Measurements from ENCODE around the gene NSUN2.

Gene NSUN2

GRCh38 chr5:6604341-6604740 lies 28.5 kb downstream of the NSUN2 start:
- DNase-seq (ENCODE audit: low read depth) = no peak

DNA sequence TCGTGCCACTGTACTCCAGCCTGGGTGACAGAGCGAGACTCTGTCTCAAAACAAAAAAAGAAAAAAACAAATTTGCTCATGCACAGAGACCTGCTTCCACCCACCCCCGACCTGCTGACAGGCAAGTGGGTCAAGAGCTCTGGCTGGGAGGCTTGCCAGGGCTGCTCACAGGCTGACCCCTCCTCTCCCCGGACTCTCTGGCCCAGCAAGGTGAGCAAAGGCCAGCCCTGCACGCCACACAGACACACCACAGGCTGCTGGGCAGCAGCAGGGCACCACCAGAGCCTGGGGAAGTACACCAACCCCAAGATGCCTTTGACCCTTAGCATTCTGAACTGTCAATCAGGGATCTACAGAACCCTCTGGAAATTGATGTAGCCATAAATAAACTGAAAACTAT lies 29.2 kb downstream of the NSUN2 start:
- DNase-seq (ENCODE audit: low read depth) = no peak

GRCh38 chr5:6602441-6602840 lies 30.4 kb downstream of the NSUN2 start:
- DNase-seq (ENCODE audit: low read depth) = no peak

- no peak for DNase-seq (ENCODE audit: low read depth)
Observed at GRCh38 chr5:6601816-6602215, 31.0 kb downstream of the NSUN2 start.

GRCh38 chr5:6601271-6601670 lies 31.6 kb downstream of the NSUN2 start:
- DNase-seq (ENCODE audit: low read depth) = no peak

DNA sequence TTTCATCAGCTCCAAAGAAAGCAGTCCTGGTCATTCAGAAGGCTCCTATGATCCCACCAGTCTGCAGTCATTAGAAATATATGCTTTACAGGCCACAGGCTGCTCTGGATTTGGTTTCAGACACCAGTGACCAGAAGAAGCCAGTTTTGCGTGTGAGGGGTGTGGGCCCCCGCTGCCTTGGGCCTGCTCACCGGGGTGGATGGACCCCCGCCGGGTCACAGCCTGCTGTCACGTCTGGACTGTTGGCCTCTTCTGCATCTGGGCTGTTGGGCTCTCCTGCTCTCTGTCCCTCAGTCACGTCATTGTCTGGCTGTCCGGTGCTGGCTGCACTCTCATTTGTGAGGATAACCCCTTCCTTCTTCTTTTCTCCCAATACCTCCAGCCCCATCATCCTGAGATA lies 33.1 kb downstream of the NSUN2 start:
- DNase-seq (ENCODE audit: low read depth) = no peak

DNA sequence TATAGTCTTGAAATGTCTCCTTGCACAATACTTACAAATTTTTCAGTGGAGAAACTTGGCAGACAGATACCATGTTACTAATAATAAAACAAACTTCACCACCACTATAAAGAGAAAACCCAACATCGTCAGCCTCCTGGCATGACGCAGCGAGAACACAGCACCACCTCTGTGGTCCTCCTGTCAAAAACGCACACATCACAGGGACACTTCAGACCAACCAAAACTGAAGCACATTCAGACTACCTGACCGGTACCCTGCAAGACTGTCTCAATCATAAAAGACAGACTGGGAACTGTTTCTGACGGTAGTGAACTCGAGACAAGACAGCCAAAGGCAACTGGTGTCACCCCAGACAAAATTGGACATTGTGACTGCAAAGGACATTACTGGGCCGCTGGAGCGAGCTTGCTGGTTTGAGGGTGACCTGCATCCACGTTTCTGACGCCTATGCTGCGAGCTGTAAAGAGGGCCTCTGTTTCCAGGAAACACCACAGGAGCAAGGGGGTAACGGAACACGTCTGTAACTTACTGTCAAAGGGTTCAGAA lies 34.4 kb downstream of the NSUN2 start:
- DNase-seq (ENCODE audit: low read depth) = no peak

DNA sequence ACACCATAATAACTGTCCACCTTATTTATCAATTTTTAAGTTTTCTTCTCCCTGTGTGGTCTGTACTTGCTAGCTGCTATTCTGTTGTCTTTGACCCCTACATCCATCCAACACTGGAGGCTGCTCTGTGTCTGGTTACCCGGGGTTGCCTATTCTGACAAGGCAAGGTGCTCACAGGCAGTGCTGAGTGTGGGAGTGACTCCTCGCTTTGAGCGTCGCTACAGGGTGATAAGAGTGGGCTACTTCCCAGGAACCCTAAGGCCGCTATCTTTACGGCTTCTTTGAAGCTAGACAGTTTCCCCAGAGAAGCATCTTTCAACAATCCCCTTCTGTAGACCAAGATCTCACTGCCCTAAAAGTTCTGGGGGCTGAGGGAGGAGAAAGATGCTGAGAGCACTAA lies 35.3 kb downstream of the NSUN2 start:
- no peak for DNase-seq (ENCODE audit: low read depth)

DNA sequence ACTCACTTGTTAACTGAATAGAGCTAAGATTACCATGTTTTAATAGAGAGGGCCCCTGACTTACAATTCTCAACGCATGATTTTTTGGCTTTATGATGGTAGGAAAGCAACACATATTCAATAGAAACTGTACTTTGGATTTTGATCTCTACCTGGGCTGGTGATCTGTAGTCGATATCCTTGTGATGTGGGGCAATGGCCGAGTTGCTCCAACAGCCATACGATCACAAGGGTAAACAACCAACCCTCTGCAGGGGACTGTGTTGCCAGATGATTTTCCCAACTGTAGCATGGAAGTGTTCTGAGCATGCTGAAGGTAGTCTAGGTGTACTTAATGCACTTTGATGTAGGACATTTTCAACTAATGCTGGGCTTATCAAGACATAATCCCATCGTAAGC lies 36.5 kb downstream of the NSUN2 start:
- DNase-seq (ENCODE audit: low read depth) = no peak

DNA sequence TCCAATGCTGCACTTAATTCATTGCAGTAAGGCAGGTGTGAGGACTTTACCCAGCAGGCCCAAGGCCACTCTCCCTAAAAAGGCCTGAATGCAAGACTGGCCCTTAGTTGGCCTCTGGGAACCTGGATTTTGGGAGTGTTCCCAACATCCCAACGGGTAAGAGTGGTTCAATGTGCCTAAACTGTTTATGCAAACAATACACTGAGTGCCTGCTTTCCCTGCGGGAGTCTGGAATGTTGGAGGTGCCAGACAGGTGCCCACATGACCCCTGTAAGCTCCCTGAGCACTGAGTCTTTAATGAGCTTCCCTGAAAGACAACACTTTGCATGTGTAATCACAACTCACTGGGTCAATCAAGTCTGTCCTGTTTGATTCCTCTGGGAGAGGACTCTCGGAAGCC lies 37.4 kb downstream of the NSUN2 start:
- DNase-seq (ENCODE audit: low read depth) = no peak

DNA sequence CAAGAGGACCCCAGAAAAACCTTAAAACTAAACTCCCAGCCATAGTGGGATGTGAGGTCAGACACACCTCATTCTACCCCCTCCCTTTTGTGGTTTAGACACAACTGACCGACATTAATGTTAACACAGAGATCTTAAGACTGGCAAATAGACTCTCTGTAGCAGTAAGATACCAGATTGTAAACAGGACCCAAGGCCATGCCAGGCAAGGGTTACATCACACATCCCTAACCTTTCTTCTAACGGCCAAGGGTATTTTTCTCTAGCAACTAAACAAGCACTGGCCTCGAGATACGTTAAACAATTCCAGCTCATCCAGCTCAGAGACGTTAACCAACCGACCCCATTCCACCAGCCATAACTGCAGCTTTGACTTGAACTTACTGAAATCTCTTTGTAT lies 38.8 kb downstream of the NSUN2 start:
- no peak for DNase-seq (ENCODE audit: low read depth)

DNA sequence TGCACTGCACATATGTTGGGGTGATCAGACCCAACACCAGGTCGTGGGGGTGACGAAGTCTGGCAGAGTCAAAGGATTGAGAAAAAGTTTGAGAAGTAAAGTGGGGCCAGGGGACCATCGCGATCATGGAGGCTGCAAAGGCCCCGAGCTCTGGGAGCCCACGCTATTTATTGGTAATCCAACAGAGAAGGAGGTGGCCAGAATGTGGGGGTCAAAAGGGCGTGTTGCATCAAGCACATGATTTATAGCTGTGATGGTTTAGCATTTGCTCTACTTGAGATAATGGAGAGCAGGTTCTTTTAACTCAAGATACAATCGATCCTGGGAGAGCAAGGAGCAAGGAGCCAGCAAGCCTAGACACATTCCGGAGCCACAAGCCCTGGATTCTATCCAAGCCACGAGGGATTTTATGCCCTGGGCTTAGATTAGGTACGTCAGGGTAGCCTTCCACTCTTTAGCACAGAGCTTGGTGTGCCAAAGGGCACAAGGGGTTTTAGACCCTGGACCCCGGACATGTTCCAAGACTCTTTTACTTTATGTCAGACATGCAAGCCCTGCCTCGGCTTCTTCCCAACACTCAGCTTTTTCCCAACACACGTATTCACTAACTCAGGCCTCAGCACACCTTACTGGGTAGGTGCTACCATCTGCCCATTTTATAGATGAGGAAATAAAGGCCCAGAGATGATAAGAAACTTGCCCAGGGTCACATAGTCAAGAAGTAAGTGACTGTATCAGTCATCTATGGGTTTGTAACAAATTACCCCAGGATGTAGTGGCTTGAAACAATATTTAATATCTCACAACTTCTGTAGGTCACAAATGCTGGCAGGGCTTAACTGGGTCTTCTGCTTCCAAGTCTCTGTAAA lies 39.5 kb downstream of the NSUN2 start:
- DNase-seq (ENCODE audit: low read depth) = no peak

- DNase-seq (ENCODE audit: low read depth) = no peak
Observed at GRCh38 chr5:6592601-6593000, 40.2 kb downstream of the NSUN2 start.

GRCh38 chr5:6591671-6592288 lies 41.1 kb downstream of the NSUN2 start:
- DNase-seq (ENCODE audit: low read depth) = no peak

GRCh38 chr5:6590581-6590980 lies 42.3 kb downstream of the NSUN2 start:
- no peak for DNase-seq (ENCODE audit: low read depth)

- DNase-seq (ENCODE audit: low read depth) = no peak
Observed at GRCh38 chr5:6587171-6587570, 45.7 kb downstream of the NSUN2 start.

DNA sequence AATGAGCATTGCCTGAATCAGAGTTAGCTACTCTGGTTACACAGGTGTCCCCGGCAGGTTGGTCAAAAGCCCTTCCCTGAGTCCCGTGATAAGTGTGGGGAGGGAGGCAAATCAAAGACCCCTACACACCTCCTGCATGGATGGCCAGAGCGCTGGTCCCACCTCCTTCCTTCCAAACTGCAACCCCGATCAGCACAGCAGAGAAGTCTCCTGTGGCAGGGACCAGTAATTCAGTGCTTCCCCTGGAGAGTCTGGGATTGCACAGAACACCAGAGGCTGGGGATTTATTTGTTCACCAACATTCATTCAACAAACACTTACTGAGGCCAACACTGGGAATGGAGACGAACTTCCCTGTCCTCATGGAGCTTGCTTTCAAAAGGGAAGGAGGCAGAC lies 46.2 kb downstream of the NSUN2 start:
- no peak for DNase-seq (ENCODE audit: low read depth)

DNA sequence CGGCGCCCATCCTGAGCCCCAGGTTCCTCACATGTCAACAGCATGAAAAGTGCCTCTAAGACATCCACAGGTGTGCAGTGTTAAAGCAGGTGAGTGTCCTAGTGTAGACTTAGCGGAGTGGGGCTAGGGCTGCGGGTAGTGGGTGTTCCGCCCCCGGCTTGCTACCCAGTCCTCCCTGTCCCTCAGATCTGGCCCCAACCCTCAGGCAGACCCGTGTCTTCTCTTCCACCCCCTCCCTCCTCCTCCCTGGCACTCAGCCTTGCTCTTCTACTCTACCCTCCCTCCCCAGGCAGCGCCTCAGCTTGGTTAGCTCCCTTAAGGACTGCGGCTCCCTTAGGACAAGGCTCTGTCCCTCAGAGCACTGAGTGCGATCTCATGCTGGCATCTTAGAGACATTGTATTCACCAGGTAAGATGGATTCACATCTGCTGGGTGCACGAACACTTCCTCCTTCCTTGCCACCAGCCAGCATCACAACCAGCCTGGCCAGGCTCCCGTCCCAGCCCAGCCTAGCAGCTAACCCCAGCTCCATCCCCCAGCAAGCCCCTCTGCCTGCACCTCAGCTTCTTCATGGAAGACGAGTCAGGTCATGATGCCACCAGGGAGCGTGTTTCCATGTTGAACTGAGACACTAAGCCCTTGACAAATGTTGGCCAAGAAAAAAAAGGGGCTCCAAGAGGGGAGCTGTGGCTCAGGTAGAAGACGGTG lies 46.8 kb downstream of the NSUN2 start:
- no peak for DNase-seq (ENCODE audit: low read depth)

DNA sequence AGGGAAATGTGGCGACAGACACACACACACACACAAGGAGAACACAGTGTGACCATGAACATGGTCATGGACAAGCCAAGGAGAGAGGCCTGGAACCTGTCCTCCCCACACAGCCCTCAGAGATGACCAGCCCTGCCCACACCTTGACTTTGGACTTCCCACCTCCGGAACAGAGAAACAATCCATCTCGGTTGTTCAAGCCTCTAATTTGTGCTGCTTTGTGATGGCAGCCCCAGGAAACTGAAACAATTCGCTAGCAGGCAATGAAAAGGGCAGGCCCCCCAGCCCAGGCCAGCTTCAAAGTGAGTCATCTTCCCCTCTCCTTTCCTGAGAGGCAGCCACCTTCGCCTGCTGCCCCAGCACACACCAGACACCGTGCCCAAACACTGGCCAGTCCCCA lies 47.7 kb downstream of the NSUN2 start:
- no peak for DNase-seq (ENCODE audit: low read depth)

- DNase-seq (ENCODE audit: low read depth) = no peak
Observed at GRCh38 chr5:6584727-6585126, 48.1 kb downstream of the NSUN2 start.

- DNase-seq (ENCODE audit: low read depth) = no peak
Observed at GRCh38 chr5:6584101-6584645, 48.7 kb downstream of the NSUN2 start.

- no peak for DNase-seq (ENCODE audit: low read depth)
Observed at GRCh38 chr5:6583049-6583880, 49.6 kb downstream of the NSUN2 start.
